Measurements from ENCODE around the gene PCMT1. TPM values are rescaled to one million over a fixed set of nuclear protein-coding genes. Genes with fewer than 3 reads are reported as not detected.

PCMT1 gene
- total RNA-seq, 1 experiment from 2014 or later = 115 TPM

- Histone ChIP-seq H3K36me3 (ENCODE audit: insufficient read depth, low read length, poor library complexity, severe bottlenecking) (peaks cover 14% of the 10 kb centered on the region), H3K9me3 (ENCODE audit: low read depth, low read length, poor library complexity, severe bottlenecking) (no peaks in the 10 kb centered on the region), H3K27me3 (replicated peaks; ENCODE audit: insufficient read depth, low read depth, low read length, poor library complexity) (no peaks in the 10 kb centered on the region), H3K27ac (ENCODE audit: low read depth, low read length, poor library complexity, severe bottlenecking) (no peak overlapping the region), H3K4me3 (ENCODE audit: low read depth, low read length, poor library complexity, severe bottlenecking) (no peak overlapping the region), H3K4me1 (ENCODE audit: insufficient read depth, low read length, poor library complexity, severe bottlenecking) (no peaks in the 10 kb centered on the region)
- CTCF ChIA-PET = no interaction called here
- TF ChIP-seq CTCF (conservative IDR thresholded peaks at IDR 0.05; ENCODE audit: low read depth, low read length) = no peak
- TF ChIP-seq EZH2 (IDR thresholded peaks at IDR 0.05; ENCODE audit: borderline replicate concordance, low read depth, low read length, poor library complexity, severe bottlenecking) = no peak
- intact Hi-C loops (cut with micrococcal nuclease; ENCODE audit: unreplicated experiment) = no loop called here
- POLR2A ChIA-PET (ENCODE audit: low non-redundant PET) = no interaction called here
- no TSS peak for BruUV-seq (replicated peaks)
- DNase-seq (ENCODE audit: low spot score) = no peak
These were observed 72.0 kb downstream of the PCMT1 start for GRCh38 chr6:149821492-149821891.

GRCh38 chr6:149823013-149823412 is 73.5 kb downstream of the PCMT1 start:
- Histone ChIP-seq H3K27ac (ENCODE audit: low read depth, low read length, poor library complexity, severe bottlenecking) (no peak overlapping the region), H3K4me1 (ENCODE audit: insufficient read depth, low read length, poor library complexity, severe bottlenecking) (no peaks in the 10 kb centered on the region), H3K27me3 (replicated peaks; ENCODE audit: insufficient read depth, low read depth, low read length, poor library complexity) (no peaks in the 10 kb centered on the region), H3K4me3 (ENCODE audit: low read depth, low read length, poor library complexity, severe bottlenecking) (no peak overlapping the region), H3K36me3 (ENCODE audit: insufficient read depth, low read length, poor library complexity, severe bottlenecking) (peaks cover 14% of the 10 kb centered on the region), H3K9me3 (ENCODE audit: low read depth, low read length, poor library complexity, severe bottlenecking) (no peaks in the 10 kb centered on the region)
- ChIA-PET POLR2A (ENCODE audit: low non-redundant PET) (no interaction called here), CTCF (no interaction called here)
- no peak for DNase-seq (ENCODE audit: low spot score)
- intact Hi-C loops (cut with micrococcal nuclease; ENCODE audit: unreplicated experiment) = no loop called here
- TF ChIP-seq CTCF (conservative IDR thresholded peaks at IDR 0.05; ENCODE audit: low read depth, low read length) (no peak; the same call in 1 of the 2 replicates), EZH2 (IDR thresholded peaks at IDR 0.05; ENCODE audit: borderline replicate concordance, low read depth, low read length, poor library complexity, severe bottlenecking) (no peak)
- BruUV-seq (replicated peaks) = no TSS peak

- intact Hi-C loops (cut with micrococcal nuclease; ENCODE audit: unreplicated experiment) = no loop called here
- no peak for TF ChIP-seq EZH2 (IDR thresholded peaks at IDR 0.05; ENCODE audit: borderline replicate concordance, low read depth, low read length, poor library complexity, severe bottlenecking)
- no peak for TF ChIP-seq CTCF (conservative IDR thresholded peaks at IDR 0.05; ENCODE audit: low read depth, low read length)
- Histone ChIP-seq H3K9me3 (ENCODE audit: low read depth, low read length, poor library complexity, severe bottlenecking) (no peaks in the 10 kb centered on the region), H3K4me3 (ENCODE audit: low read depth, low read length, poor library complexity, severe bottlenecking) (no peak overlapping the region), H3K27ac (ENCODE audit: low read depth, low read length, poor library complexity, severe bottlenecking) (no peak overlapping the region), H3K36me3 (ENCODE audit: insufficient read depth, low read length, poor library complexity, severe bottlenecking) (peaks cover 18% of the 10 kb centered on the region), H3K4me1 (ENCODE audit: insufficient read depth, low read length, poor library complexity, severe bottlenecking) (no peaks in the 10 kb centered on the region), H3K27me3 (replicated peaks; ENCODE audit: insufficient read depth, low read depth, low read length, poor library complexity) (no peaks in the 10 kb centered on the region)
- no peak for DNase-seq (ENCODE audit: low spot score)
- ChIA-PET CTCF (no interaction called here), POLR2A (ENCODE audit: low non-redundant PET) (no interaction called here)
- BruUV-seq (replicated peaks) = no TSS peak
These were observed 75.8 kb downstream of the PCMT1 start for GRCh38 chr6:149825292-149825691.

All from A673 (cell line).